GM12878 (cell line): Measurements from ENCODE around the gene TNIP1.

Source experiments
- ATF3 ChIP-seq: IDR thresholded peaks from 2 replicates; pipeline ENCODE4 v1.6.1; 2011; ENCODE audit warnings: low read depth, mild to moderate bottlenecking, low read length, moderate library complexity, borderline replicate concordance; ENCODE audit errors: extremely low read depth
- CBFB ChIP-seq: IDR thresholded peaks from 2 replicates; pipeline ENCODE4 v1.6.1; 2016; ENCODE audit warnings: antibody characterized with exemption, low read depth
- CREB1 ChIP-seq: IDR thresholded peaks from 2 replicates; pipeline ENCODE4 v1.6.1; 2012; ENCODE audit warnings: low read depth, mild to moderate bottlenecking, inconsistent platforms
- CTCF ChIP-seq, 3 experiments: IDR thresholded peaks in 2 of 3; conservative IDR thresholded peaks in 1 of 3; 2 replicates each; pipeline ENCODE4 v1.5.1; 2011; ENCODE audit warnings: low read depth in 3 of 3, low read length in 3 of 3, mild to moderate bottlenecking in 3 of 3, control low read depth in 2 of 3, moderate library complexity in 2 of 3, inconsistent platforms in 1 of 3, mixed read lengths in 1 of 3; ENCODE audit not compliant: control insufficient read depth in 2 of 3, insufficient read depth in 1 of 3; ENCODE audit errors: extremely low read depth in 1 of 3
- EP300 ChIP-seq, 2 experiments: fragments of 150-350 bp in 1 of 2; IDR thresholded peaks; 2 replicates each; pipeline ENCODE4 v1.6.1; 2011 to 2012; ENCODE audit warnings: low read depth in 2 of 2, low read length in 2 of 2, borderline replicate concordance in 1 of 2, improper control_type of control experiment in 1 of 2, inconsistent platforms in 1 of 2; ENCODE audit not compliant: control insufficient read depth in 1 of 2
- ESRRA ChIP-seq: IDR thresholded peaks from 2 replicates; pipeline ENCODE4 v1.6.1; 2012; ENCODE audit warnings: mild to moderate bottlenecking, low read length, improper control_type of control experiment
- EZH2 ChIP-seq: IDR thresholded peaks from 2 replicates; pipeline ENCODE4 v1.6.1; 2012; ENCODE audit warnings: low read depth, mild to moderate bottlenecking, control low read depth, inconsistent platforms, low read length, borderline replicate concordance; ENCODE audit not compliant: control insufficient read depth
- HDAC6 ChIP-seq: fragments of 200-600 bp; sonication (generic); IDR thresholded peaks from one replicate; pipeline ENCODE4 v1.8.0; 2017; ENCODE audit warnings: antibody characterized with exemption; ENCODE audit not compliant: unreplicated experiment
- JUND ChIP-seq: IDR thresholded peaks from 2 replicates; pipeline ENCODE4 v1.6.1; 2012; ENCODE audit warnings: low read depth, mild to moderate bottlenecking, low read length, improper control_type of control experiment, moderate library complexity
- NFYB ChIP-seq: IDR thresholded peaks from 2 replicates; pipeline ENCODE4 v1.6.1; 2011; ENCODE audit warnings: low read depth, mild to moderate bottlenecking, low read length, improper control_type of control experiment, moderate library complexity; ENCODE audit not compliant: insufficient read depth
- ZNF384 ChIP-seq: IDR thresholded peaks from 2 replicates; pipeline ENCODE4 v1.6.1; 2012; ENCODE audit warnings: low read depth, mild to moderate bottlenecking, low read length, improper control_type of control experiment, borderline replicate concordance

- TF ChIP-seq ZNF384 (no peak), JUND (no peak), CTCF (IDR thresholded peaks at IDR 0.05 in 2 of 3, conservative IDR thresholded peaks at IDR 0.05 in 1 of 3; ENCODE audit: control insufficient read depth in 2 of 3, extremely low read depth in 1 of 3, insufficient read depth in 1 of 3, low read depth in 3 of 3, low read length in 3 of 3) (no peak), CBFB (no peak), NFYB (no peak), EP300 (IDR thresholded peaks at IDR 0.05; ENCODE audit: borderline replicate concordance in 1 of 2, control insufficient read depth in 1 of 2, low read depth in 2 of 2, low read length in 2 of 2) (no peak), CREB1 (no peak), ATF3 (no peak), HDAC6 (no peak), EZH2 (no peak), ESRRA (no peak)
Measured at GRCh38 chr5:151030379-151030778, 50.5 kb downstream of the TNIP1 start.
